ENCODE results near the gene TSC22D3.
"Not testable (repeated sequence)": the region's sequence is repeated elsewhere in the genome, so short reads cannot be mapped to it uniquely, and the experiment has no call there.

Gene TSC22D3

DNA sequence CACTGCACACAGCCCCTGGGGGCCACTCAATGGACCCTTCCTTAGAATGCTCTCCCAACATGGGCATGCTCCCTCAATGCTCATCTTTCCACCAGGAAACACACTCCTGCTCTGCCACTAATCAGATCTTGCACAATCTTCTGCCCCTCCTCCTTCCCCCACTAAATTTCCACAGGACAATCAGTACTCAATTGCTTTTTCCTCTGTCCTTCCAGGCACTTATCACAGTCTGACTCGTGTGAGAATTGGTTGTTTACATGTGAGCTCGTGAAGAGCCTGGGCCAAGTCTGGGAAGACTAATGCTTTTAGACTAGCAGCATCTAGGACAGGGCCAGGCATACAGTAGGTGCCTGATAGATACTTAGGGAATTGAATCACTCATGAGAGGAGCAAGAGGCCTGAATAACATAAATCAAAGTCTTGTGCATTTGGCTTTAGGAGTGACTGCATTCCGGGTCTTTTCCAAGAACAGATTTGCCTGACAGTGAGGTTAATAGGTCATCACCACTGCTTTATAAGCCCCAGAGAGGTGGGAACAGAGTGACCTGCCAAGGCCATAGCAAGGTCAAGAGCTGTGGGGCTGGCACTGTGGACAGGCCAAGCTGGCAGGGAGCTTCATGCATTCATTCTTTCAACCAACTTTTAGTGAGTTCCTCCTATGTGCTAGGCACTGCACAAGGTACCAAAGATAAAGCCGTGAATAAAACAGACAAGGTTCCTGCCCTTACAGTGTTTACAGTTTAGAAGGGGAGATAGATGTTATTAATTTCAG, 92.3 kb downstream of the TSC22D3 start:
- no peak for DNase-seq (ENCODE audit: low read depth in 4 of 4, low spot score in 1 of 4)

DNA sequence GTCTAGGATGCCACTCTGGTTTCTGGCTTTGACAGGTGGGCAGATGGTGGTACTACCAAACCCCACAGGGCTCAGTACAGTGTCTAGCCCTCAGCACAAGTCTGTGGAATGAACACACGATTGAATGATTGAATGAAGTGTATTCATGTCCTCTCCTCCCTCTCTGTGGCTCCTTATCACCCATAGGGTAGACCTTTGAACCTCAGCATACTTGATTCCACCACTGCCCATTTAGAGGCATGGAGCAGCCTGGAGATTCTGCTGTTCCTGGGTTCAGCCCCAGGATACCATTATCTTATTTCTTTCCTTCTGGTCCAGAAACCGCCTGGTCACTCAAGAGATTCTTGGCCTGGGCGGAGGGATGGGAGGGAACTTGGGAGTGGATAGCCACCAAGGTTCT, 93.3 kb downstream of the TSC22D3 start:
- no peak for DNase-seq (ENCODE audit: low read depth in 4 of 4, low spot score in 1 of 4)

DNA sequence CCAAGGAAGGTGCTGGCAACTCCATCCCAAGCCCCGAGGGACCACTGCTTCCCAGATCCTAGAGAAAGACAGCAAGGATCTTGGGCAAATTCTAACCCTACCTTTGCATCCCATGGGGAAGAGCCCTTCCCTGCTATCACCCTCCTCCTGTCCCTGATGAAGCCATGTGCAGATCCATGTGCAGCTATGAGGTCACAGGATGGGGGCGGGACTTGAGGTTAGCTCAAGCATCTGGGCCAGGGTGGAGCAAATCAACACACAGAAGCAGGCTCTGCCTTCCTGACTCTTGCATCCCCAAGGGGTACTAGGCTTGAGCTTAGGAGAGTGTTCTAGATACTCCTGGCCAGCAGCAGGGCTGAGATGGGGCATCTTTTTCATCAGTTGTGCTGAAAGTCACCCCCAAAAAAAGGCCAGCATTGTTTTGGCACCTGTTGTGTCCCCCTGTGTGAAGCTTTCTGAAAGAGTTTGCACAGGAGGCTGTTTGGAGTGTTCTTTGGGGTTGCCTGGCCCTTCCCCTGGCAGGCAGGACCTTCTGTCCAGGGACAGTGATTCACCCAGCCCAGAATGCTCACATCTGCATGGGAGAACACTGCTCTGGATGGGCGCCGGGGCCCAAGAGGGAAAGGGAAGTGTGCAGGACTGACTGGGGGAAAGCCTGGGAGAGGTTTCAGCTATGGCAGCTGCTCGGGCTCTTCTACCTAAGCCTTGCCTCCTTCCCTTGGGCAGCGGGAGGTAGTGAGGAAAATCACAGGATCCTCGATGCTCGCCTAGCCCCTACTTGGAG, 96.4 kb downstream of the TSC22D3 start:
- peak in 2 of 4 experiments; percentile 39 to 40 for DNase-seq (ENCODE audit: low read depth in 4 of 4, low spot score in 1 of 4)

DNA sequence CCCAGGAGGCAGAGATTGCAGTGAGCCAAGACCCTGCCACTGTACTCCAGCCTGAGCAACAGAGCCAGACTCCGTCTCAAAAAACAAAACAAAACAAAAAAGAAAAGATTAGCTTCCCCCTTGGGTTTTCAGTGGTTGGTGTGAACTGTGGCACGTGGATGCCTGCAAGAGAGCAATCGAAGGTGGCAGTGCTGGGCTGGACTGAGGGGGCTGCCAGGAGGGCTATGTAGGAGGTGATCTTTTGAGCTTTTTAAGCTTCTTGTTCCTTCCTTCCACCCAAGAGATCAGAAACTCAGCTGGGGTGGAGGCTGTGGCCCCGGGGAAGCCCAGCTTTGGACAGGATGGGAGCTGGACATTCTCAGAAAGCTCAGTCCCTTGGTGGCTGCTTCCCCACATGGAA, 97.7 kb downstream of the TSC22D3 start:
- DNase-seq (ENCODE audit: low read depth in 4 of 4, low spot score in 1 of 4), result no peak

DNA sequence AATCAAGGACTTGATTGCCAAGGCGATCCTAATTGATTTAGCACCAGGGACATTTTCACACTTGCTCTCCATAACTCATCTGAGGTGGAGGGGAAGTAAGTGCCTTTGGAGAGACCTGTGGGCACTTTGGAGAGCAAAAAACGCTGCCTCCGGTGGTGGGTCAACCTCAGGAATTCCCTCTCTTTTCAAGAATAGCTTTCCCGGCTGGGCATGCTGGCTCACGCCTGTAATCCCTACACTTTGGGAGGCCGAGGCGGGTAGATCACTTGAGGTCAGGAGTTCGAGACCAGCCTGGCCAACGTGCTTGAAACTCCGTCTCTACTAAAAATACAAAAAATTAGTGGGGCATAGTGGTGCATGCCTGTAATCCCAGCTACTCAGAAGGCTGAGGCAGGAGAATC, 98.1 kb downstream of the TSC22D3 start:
- DNase-seq (ENCODE audit: low read depth in 4 of 4, low spot score in 1 of 4), result no peak

DNA sequence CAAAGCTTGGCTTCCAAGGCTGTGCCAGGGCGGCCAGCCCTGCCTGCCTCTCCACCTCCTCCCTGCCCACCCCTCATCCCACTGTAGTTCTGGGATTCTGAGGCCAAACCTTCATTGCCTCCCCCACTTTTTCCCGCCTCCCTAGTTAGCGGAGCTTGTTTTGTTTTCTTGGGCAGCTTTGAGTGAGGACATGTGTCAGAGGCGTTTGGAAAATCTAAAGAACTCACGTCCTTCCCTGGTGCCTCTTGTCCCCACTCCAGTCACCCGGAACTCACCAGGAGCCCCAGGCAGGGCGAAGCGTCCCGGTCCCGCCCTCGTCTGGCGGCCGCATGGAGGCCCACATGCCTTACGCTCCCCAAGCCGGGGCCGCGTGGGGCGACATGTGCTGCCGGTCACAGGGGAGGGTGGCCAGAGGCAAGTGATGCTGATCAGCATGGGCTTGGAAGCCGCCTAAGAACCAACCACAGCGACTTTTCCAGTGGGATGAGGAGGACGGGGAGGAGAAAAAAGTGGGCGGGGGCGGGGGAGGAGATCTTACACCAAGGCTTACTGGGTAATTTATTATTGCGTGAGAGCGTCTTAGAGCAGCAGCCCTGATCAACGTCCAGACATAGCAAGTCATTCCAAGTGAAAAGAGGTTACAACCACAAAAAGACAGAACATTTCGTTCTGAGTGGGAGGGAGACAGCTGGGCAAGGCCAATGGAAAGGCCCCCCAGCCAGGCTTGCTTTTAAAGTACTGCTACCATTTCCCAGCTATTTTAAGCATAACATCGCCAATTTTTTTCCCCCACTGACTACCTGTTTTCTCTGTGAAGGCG, 98.8 kb downstream of the TSC22D3 start:
- DNase-seq (ENCODE audit: low read depth in 4 of 4, low spot score in 1 of 4), result peak in 2 of 4 experiments; percentile 32 to 39

DNA sequence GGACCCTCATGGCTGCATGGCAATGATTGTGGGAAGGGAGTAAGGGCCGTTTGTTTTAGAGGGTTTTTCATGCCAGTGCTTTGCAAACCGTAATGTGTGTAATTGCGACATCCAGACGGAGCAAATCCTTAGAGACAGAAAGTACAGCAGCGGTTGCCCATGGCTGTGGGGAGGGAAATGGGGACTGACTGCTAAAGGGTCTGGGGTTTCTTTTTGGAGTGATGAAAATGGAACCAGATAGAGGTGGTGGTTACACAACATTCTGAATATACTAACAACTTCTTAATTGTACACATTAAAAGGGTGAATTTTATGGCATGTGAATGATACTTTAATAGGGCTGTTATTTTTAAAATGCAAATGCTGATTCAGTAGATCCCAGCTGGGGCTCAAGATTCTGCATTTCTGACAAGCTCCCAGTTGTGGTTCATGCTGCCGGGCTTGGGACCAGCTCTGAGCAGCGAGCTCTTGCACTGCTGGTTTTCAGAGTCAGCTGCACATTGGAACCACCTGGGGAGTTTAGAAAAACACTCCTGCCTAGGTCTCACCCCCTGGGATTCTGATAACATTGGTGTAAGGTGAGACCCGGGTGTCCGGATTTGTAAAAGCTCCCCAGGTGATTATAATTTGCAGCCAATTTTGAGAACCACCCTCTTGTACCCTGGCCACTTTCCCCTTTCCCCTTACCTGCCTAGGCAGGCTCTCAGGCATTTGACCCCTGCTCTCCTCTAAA, 99.6 kb downstream of the TSC22D3 start:
- DNase-seq (ENCODE audit: low read depth in 4 of 4, low spot score in 1 of 4), result no peak

DNA sequence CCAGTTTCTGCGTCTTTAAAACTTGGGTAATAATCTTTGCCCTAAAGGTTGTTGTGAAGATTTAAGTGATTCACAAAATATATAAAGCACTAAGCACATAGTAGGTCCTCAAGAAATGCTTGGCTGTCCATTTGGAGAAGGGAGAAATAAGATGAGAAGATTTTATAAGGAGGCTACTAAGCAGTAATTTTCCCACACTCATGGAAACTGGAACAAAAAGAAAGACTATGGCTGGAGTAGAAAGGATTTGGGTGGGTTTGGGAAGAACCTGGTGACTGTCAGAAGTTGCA, 100.3 kb downstream of the TSC22D3 start:
- no peak for DNase-seq (ENCODE audit: low read depth in 4 of 4, low spot score in 1 of 4)

DNA sequence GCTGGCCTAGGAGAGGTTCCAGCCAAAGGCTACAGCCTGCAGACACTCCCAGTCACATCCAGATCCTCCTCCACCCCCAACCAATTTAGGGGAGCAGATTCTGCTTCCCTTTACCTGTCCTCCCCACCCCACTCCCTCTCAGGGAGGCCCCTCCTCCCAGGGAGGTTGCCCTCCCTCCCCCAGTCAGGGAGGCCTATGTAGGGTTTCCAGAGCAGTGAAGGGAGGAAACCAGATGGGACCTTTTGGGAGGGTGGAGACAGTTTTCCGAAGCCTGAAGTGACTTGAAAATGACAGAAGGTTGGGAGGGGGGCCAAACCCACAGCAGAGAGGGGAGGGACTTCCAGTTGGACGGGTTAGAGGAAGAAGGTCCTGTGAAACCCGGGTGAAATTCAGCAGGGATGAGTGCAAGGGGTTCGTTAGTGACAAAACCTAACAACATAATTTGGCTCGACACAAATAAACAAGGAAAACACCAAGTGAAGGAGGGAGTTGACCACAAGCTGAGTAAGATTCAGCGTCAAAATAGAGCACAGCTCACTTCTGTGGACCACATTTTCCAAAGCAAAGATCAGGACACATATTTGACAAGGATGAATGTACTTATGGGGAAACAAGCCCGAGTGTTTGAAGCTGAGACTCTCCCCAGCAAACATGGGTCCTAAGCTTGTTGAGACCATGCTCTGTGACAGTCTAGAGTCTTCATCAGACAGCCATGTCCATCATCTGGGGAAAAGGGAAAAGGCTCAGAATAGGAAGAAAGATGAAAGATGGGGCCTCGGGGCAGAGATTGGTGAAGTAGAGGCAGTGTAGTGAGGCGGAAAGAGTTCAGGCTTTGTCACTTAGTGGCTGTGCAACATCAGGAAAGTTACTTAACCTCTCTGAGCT, 100.9 kb downstream of the TSC22D3 start:
- no peak for DNase-seq (ENCODE audit: low read depth in 4 of 4, low spot score in 1 of 4)

DNA sequence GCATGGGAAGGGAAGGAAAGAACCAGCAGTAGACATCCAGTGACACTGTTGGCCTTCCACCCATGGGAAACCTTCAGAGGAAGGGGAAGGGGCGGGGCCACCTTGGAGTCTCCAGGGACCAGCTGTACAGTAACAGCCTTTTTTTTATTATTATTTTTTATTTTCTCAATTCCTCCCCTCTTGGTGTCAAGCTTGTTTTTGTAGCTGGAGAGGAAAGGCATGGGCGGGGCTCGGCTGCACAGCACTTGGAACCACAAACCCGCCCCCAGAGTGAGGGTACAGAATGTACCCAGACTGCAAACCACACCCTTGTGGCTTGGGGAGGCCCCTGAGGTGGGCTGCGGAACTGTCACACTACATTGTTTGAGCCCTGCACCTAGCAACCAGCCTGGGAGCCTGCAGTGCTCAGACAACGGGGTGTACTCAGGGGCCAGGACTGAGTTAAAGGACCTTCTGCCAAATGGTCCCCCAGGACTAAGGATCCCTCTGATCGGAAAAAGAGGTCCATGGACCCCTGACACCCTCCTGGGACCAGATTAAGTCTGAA, 101.6 kb downstream of the TSC22D3 start:
- DNase-seq (ENCODE audit: low read depth in 4 of 4, low spot score in 1 of 4), result peak; percentile 63 to 77 (median 66)

DNA sequence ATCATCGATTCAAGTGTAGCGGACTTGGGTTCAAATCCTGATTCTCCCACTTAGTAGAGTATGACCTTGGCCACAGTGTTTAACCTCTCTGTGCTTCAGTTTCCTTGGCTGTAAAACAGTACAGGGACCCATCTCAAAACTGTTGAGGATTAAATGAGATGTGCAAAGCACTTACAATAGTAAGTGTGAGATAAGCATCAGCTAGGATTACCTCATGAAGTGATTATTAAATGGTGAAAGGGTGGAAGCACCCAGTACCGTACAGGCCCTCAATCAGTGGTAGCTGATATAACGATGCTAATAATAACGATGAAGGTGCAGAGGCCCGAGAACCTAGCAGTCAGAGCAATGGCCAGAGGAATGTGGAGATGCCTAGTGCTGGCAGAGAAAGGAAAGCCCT, 102.2 kb downstream of the TSC22D3 start:
- no peak for DNase-seq (ENCODE audit: low read depth in 4 of 4, low spot score in 1 of 4)

DNA sequence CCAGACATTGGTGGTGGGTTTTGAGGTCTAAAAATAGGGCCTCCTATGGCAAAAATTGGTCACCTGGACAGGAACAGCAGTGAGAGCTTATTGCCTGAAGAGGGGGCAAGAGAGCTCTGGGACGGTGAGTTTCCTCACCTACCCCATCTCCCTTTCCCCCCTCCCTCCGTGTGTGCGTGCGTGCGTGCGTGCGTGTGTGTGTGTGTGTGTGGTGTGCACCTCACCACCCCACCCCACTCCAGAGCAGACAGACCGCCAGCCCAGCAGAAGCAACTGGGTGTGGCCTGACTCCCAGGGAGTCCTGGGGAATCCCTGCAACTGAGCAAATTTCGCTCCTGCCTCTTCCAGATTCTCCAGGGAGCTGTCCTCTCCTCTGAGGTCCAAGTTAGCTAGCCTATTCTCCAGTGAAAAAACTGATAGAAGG, 102.6 kb downstream of the TSC22D3 start:
- peak in 3 of 4 experiments; percentile 42 to 49 (median 47) for DNase-seq (ENCODE audit: low read depth in 4 of 4, low spot score in 1 of 4)

DNA sequence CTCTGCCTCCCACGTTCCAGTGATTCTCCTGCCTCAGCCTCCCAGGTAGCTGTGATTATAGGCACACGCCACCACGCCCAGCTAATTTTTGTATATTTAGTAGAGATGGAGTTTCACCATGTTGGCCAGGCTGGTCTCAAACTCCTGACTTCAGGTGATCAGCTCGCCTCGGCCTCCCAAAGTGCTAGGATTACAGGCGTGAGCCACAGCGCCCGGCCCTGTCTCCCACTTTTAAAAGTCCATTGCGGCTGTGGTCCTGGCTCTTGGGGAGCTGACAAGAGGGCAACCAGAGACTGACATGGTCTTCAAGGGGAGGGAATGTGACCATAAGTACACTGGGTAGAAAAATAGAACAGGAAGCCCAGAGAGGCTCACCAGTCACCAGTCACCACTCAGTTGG, 104.3 kb downstream of the TSC22D3 start:
- not testable (repeated sequence) for DNase-seq (ENCODE audit: low read depth in 4 of 4, low spot score in 1 of 4)

DNA sequence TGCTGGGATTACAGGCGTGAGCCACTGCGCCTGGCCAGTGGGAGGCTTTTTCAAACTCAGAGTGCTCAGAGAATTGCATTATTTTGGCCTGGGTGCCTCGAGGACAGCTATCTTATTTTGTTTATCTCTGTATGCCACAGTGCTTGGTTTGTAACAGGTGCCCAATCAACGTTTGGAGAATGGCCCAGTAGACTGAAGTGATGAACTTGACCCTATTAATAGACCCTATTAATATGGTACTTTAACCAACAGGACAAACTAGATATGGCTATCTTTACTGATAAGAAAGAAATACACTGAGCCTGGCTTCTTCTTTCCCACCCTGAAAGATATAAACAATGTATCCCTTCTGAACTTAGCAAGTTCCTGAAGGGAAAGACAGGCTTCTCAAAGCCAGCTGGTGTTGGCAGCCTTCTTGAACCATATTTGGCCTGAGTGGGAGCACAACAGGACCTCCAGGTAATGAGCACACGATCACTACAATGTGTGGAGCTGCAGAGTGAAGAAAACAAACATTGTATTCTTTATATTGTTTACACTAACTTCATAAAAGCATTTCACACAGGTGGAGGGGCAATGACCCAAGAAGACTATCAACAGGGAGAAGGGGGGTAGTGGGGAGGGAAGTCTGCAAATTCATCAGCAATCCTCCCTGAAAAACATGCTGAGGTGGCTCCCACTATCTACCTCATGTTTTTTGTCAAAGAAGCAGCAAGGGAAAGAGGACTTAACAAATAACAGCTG, 105.5 kb downstream of the TSC22D3 start:
- DNase-seq (ENCODE audit: low read depth in 4 of 4, low spot score in 1 of 4), result no peak

DNA sequence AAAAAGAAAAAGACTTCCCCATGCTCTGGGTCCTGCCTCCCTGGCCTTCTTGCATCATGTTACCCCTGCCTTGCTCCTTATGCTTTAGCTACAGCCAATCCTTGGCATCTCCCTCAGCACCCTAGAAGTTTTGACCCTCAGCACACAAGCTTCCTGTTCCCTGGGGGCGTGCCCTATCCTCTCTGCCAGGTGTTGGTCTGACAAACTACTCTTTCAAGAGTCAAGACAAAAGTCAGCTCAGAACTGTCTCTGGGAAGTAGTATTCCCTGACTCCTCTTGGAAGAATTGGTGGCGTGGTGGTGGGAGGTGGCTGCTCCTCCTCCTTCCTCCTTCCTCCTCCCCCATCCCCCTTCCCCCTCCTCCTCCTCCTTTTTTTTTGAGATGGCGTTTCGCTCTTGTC, 106.3 kb downstream of the TSC22D3 start:
- no peak for DNase-seq (ENCODE audit: low read depth in 4 of 4, low spot score in 1 of 4)

DNA sequence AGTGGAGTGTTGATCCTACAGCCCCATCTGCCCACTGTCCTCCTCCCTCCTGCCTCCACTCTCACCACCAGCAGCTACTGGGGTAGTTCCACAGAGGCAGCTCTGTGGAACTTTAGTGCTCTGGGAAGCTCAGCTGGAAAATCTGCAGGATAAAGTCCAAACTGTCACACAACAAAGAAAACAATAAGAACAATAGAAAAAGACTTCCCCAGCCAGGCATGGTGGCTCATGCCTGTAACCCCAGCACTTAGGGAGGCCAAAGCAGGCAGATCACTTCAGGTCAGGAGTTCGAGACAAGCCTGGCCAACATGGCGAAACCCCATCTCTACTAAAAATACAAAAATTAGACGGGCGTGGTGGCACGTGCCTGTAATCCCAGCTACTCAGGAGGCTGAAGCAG, 106.9 kb downstream of the TSC22D3 start:
- not testable (repeated sequence) for DNase-seq (ENCODE audit: low read depth in 4 of 4, low spot score in 1 of 4)

DNA sequence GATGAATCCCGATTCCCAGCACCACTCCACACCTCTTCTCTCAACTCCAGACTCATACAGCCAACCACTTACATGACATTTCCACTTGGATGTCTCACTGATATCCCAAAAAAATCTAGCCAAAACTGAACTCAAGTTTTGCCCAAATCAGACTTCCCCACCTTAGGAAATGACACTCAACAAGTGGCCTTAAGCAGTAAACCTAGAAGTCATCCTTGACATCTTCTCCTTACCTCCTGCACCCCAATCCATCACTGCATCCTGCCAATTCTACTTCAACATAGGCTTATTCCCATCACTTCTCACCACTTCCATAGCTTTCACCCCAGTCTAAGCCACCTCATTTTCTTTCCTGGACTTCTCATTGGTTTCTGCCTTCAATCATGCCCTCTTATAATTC, 108.2 kb downstream of the TSC22D3 start:
- DNase-seq (ENCODE audit: low read depth in 4 of 4, low spot score in 1 of 4), result no peak

DNA sequence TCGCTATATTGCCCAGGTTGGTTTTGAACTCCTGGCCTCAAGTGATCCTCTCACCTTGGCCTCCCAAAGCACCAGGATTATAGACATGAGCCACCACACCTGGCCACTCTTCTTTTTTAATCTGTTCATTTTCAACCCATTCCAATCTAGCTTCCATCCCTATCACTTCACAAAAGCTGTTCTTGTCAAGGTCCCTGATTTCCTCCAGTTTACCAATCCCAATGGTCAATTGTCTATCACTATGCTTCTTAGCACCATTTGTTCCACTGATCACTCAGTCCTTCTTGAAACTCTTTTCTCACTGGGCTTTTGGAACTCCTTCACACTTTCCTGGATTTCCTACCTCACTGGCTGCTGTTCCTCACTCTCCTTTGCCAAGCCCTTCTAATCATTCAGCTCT, 108.7 kb downstream of the TSC22D3 start:
- DNase-seq (ENCODE audit: low read depth in 4 of 4, low spot score in 1 of 4), result no peak
